ENCODE results near the gene CD99. TPM values are rescaled to one million over a fixed set of nuclear protein-coding genes. Genes with fewer than 3 reads are reported as not detected.
A peak's percentile ranks its signal among the peaks of the same experiment; 100 is the strongest.

CD99 gene
- total RNA-seq, 1 experiment from 2014 or later, result 24.9 TPM

DNA sequence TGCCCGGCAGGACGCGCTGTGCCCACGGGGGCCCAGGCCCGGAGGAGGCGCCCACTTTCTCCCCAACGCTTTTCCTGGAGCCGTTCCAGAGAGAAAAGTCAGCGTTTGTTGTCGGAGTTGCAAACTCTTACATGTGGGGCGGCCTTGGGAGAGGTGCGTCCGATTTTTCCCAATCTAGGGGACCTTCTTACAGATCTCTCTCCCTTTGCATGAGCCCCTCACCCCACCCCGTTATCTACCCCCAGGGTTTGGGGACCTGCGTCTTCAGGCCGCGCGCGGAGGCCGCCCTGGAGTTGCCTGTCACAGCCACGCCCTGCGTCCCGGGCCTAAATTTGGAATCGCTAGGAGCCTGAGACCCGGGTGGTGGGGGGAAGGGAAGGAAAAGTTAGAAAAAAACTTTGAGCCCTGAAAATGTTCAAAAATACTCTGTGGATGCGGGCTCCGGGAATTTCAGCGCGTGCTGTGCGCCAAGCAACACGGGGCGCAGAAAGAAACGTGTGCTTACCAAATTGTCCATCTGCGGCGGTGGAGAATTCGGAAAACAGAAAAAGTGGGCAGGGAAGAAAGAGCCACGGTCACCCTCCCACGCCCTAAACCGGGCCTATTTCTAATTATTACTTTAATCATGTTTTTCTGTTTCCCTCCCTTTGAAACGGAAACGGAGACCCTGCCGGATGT, 587 bp downstream of the CD99 start:
- no peaks in the 10 kb centered on the region for H3K79me2 ChIP-seq (ENCODE audit: low read length)
- no peaks in the 10 kb centered on the region for H3K27me3 ChIP-seq (ENCODE audit: low read length)
- H3K4me3 ChIP-seq (ENCODE audit: low read length), result peak overlapping the region; percentile 71
- peaks cover 28% of the 10 kb centered on the region for H3K4me1 ChIP-seq (ENCODE audit: low read length)
- peak; percentile 67 for DNase-seq
- peak overlapping the region; percentile 82 for H3K4me2 ChIP-seq (ENCODE audit: low read depth, low read length, poor library complexity, severe bottlenecking)
- no peaks in the 10 kb centered on the region for H3K36me3 ChIP-seq (ENCODE audit: insufficient read depth, low read length)
- H2AFZ ChIP-seq (ENCODE audit: low read length), result no peak overlapping the region
- H3K9me3 ChIP-seq (ENCODE audit: low read length), result no peaks in the 10 kb centered on the region
- H3K27ac ChIP-seq (ENCODE audit: low read length), result no peak overlapping the region
- peak overlapping the region; percentile 71 for H3K9ac ChIP-seq (ENCODE audit: low read length)
- H4K20me1 ChIP-seq (ENCODE audit: insufficient read depth, low read depth, low read length), result peaks cover 4% of the 10 kb centered on the region; the same call in 1 of the 2 replicates
- H3K9me2 ChIP-seq (replicated peaks; ENCODE audit: insufficient read depth, low read length), result no peaks in the 10 kb centered on the region

DNA sequence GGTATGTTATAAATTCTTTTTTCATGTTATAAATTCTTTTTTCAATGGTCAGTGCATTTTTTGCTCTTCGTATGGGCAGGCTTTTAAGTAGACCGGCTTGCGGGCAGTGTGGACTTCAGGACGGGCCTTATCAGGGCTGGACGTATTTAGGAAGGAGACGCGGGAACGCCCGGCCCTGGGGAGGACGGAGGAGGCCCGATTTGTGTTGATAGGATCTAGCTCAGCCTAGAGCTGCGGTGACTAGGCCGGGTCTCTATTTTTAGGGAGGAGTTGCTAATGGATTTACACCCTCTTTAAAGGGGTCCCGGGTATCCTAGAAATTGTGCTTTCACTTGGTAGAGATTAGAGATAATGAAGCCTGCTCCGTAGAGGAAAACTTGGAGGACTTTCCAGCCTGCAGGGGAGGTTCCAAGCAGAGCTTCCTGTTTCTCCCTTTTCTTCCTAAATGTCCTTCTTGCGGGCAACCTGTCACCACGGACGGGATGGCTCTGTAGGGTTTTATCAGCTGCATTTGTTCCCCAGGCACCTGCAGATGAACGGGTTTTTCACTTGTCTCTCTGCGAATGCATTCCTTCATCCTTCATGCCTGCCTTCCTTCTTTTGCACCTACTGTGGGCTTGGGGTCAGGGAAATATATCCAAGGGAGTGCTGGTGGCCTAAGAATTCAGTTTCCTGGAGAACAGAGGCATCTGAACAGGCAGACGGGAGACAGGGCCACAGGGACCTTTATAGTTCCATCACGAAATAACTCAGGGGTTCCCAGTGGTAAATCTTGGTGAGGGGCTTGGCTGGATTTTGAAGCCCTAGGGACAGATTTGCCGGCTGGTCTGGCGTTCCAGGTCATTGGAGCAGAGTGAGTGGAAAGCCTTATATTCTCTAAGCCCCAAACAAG, 1.4 kb downstream of the CD99 start:
- peaks cover 36% of the 10 kb centered on the region for H3K4me1 ChIP-seq (ENCODE audit: low read length)

DNA sequence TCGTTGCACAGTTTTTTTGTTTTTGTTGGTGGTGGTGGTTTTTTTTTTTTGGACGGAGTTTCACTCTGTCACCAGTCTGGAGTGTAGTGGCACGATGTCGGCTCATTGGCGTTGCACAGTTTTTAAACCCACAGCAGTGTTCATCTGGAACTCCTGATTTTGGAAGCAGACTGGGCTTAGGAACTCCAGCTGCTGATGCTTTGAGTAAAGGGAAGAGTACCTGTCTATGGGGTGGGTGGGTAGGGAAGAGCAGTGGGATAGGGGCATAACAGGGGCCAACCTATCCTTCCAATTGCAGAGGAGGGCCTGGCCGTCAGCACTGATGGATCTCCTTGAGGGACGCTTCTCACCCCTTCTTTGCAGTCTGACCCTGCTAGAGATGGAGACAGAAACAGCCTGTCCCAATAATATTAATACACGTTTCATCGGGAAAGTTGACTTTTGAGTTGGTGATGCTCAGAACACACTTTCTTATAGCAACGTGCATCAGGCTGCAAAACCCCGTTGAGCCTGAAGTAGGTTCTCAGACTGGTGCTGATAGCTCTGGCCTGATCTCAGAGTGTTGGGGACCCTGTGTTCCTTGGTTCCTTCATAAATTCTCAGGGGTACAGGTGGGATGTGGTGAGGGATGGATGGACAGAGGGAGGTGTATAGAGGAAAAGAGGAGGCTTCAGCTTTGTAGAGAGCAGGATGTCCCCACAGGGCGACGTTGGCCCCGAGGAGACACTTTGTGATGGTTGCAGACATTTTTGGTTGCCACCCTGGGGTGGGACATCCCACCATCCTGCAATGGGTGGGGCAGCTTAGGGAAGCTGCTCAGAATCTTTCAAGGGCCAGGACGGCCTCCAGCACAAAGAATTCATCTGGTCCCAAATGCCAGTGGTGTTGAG, 2.3 kb downstream of the CD99 start:
- Histone ChIP-seq H3K27ac (ENCODE audit: low read length) (no peak overlapping the region), H3K4me1 (ENCODE audit: low read length) (peaks cover 43% of the 10 kb centered on the region), H3K4me3 (ENCODE audit: low read length) (peak overlapping the region; percentile 71; the same call in 1 of the 2 replicates), H2AFZ (ENCODE audit: low read length) (no peak overlapping the region), H3K9ac (ENCODE audit: low read length) (peak overlapping the region; percentile 71; the same call in 1 of the 2 replicates), H3K9me2 (replicated peaks; ENCODE audit: insufficient read depth, low read length) (no peaks in the 10 kb centered on the region), H4K20me1 (ENCODE audit: insufficient read depth, low read depth, low read length) (peaks cover 10% of the 10 kb centered on the region; the same call in 1 of the 2 replicates), H3K4me2 (ENCODE audit: low read depth, low read length, poor library complexity, severe bottlenecking) (peak overlapping the region; percentile 82), H3K36me3 (ENCODE audit: insufficient read depth, low read length) (no peaks in the 10 kb centered on the region), H3K79me2 (ENCODE audit: low read length) (no peaks in the 10 kb centered on the region), H3K9me3 (ENCODE audit: low read length) (no peaks in the 10 kb centered on the region), H3K27me3 (ENCODE audit: low read length) (no peaks in the 10 kb centered on the region)
- DNase-seq, result no peak

More for the DNA sequence above, 1.4 kb downstream of the CD99 start:
- DNase-seq, result peak; percentile 50
- Histone ChIP-seq H2AFZ (ENCODE audit: low read length) (no peak overlapping the region), H3K4me3 (ENCODE audit: low read length) (peak overlapping the region; percentile 71), H3K36me3 (ENCODE audit: insufficient read depth, low read length) (no peaks in the 10 kb centered on the region), H4K20me1 (ENCODE audit: insufficient read depth, low read depth, low read length) (peaks cover 7% of the 10 kb centered on the region; the same call in 1 of the 2 replicates), H3K27ac (ENCODE audit: low read length) (no peak overlapping the region), H3K4me2 (ENCODE audit: low read depth, low read length, poor library complexity, severe bottlenecking) (peak overlapping the region; percentile 82), H3K27me3 (ENCODE audit: low read length) (no peaks in the 10 kb centered on the region), H3K79me2 (ENCODE audit: low read length) (no peaks in the 10 kb centered on the region), H3K9me3 (ENCODE audit: low read length) (no peaks in the 10 kb centered on the region), H3K9ac (ENCODE audit: low read length) (peak overlapping the region; percentile 71), H3K9me2 (replicated peaks; ENCODE audit: insufficient read depth, low read length) (no peaks in the 10 kb centered on the region)

DNA sequence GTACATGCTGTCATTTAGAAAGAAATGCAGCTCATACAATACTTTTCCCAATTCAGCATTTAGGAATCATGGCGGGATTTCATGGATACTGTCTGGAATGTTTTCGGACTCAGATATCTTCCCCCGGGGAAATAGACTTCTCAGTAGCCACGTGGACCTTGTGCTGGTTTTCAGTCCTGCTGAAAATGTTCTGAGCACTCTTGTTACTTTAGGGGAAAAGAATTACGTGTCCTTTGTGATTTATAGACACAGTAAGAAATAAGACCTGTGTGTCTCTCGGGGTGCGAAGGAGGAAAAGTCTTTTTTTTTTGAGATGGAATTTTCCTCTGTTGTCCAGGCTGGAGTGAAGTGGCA, 3.8 kb downstream of the CD99 start:
- Histone ChIP-seq H3K27me3 (ENCODE audit: low read length) (no peaks in the 10 kb centered on the region), H3K79me2 (ENCODE audit: low read length) (no peaks in the 10 kb centered on the region), H3K4me2 (ENCODE audit: low read depth, low read length, poor library complexity, severe bottlenecking) (no peak overlapping the region), H3K9me2 (replicated peaks; ENCODE audit: insufficient read depth, low read length) (no peaks in the 10 kb centered on the region), H3K9ac (ENCODE audit: low read length) (no peak overlapping the region), H3K9me3 (ENCODE audit: low read length) (no peaks in the 10 kb centered on the region), H3K36me3 (ENCODE audit: insufficient read depth, low read length) (no peaks in the 10 kb centered on the region), H3K4me1 (ENCODE audit: low read length) (peaks cover 43% of the 10 kb centered on the region), H3K4me3 (ENCODE audit: low read length) (no peak overlapping the region), H4K20me1 (ENCODE audit: insufficient read depth, low read depth, low read length) (peaks cover 10% of the 10 kb centered on the region; the same call in 1 of the 2 replicates), H2AFZ (ENCODE audit: low read length) (no peak overlapping the region), H3K27ac (ENCODE audit: low read length) (no peak overlapping the region)
- DNase-seq, result no peak

DNA sequence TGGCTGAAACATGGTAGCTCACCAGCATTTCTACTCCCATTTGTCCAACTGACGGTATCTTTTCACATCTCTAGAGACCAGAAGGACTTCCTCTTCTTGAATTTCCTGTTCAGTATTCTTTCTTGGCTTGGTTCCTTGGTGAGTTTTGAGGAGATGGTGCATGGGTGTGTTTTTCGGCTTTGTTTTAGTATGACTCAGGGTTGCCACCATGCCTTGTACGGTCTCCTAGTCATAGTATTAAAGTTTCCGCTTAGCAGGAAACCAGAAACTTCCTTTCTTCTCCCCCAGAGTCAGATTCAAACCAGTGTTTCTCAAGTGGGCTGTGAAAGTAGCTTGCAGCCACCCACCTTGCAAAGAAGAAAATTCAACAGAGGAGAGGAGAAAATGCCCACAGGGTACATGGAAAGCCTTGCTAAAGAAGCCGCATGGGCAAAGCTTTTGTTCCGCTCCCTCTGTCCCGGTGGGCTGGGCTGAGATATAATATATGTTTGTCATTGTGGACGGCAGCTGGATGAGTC, 5.7 kb downstream of the CD99 start:
- Histone ChIP-seq H2AFZ (ENCODE audit: low read length) (no peak overlapping the region), H3K27me3 (ENCODE audit: low read length) (no peaks in the 10 kb centered on the region), H3K36me3 (ENCODE audit: insufficient read depth, low read length) (no peaks in the 10 kb centered on the region), H3K9me3 (ENCODE audit: low read length) (no peaks in the 10 kb centered on the region), H3K4me1 (ENCODE audit: low read length) (peaks cover 59% of the 10 kb centered on the region), H3K9me2 (replicated peaks; ENCODE audit: insufficient read depth, low read length) (no peaks in the 10 kb centered on the region; the same call in 1 of the 2 replicates), H3K9ac (ENCODE audit: low read length) (no peak overlapping the region), H3K79me2 (ENCODE audit: low read length) (no peaks in the 10 kb centered on the region), H3K4me3 (ENCODE audit: low read length) (no peak overlapping the region), H4K20me1 (ENCODE audit: insufficient read depth, low read depth, low read length) (peaks cover 10% of the 10 kb centered on the region; the same call in 1 of the 2 replicates), H3K4me2 (ENCODE audit: low read depth, low read length, poor library complexity, severe bottlenecking) (no peak overlapping the region), H3K27ac (ENCODE audit: low read length) (no peak overlapping the region)
- DNase-seq, result peak; percentile 46

DNA sequence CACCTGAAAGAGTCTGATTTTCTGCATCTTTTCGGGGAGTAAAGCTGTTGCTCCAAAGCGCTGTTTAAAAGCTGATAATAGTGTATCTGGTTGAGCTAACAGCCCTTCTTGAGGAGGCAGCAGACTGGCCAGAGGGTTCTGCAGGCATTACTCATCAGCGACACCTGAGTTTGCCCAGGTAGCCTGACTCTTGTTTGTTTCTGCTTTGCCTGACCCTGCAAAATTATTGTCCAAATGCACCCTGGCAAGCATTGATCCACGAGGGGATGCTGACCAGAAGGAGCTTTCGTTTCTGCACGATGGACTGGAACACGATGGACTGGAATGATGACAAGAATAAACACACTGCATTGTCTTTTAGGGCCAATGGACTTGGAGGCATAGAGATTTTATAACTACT, 6.2 kb downstream of the CD99 start:
- H3K9me3 ChIP-seq (ENCODE audit: low read length), result no peaks in the 10 kb centered on the region
- DNase-seq, result no peak
- H3K4me1 ChIP-seq (ENCODE audit: low read length), result peaks cover 62% of the 10 kb centered on the region
- H3K79me2 ChIP-seq (ENCODE audit: low read length), result no peaks in the 10 kb centered on the region
- H3K9ac ChIP-seq (ENCODE audit: low read length), result no peak overlapping the region
- no peak overlapping the region for H3K4me3 ChIP-seq (ENCODE audit: low read length)
- H3K4me2 ChIP-seq (ENCODE audit: low read depth, low read length, poor library complexity, severe bottlenecking), result no peak overlapping the region
- H3K27me3 ChIP-seq (ENCODE audit: low read length), result no peaks in the 10 kb centered on the region
- H3K27ac ChIP-seq (ENCODE audit: low read length), result no peak overlapping the region
- H4K20me1 ChIP-seq (ENCODE audit: insufficient read depth, low read depth, low read length), result peaks cover 10% of the 10 kb centered on the region; the same call in 1 of the 2 replicates
- H3K9me2 ChIP-seq (replicated peaks; ENCODE audit: insufficient read depth, low read length), result no peaks in the 10 kb centered on the region; the same call in 1 of the 2 replicates
- no peaks in the 10 kb centered on the region for H3K36me3 ChIP-seq (ENCODE audit: insufficient read depth, low read length)
- H2AFZ ChIP-seq (ENCODE audit: low read length), result no peak overlapping the region

DNA sequence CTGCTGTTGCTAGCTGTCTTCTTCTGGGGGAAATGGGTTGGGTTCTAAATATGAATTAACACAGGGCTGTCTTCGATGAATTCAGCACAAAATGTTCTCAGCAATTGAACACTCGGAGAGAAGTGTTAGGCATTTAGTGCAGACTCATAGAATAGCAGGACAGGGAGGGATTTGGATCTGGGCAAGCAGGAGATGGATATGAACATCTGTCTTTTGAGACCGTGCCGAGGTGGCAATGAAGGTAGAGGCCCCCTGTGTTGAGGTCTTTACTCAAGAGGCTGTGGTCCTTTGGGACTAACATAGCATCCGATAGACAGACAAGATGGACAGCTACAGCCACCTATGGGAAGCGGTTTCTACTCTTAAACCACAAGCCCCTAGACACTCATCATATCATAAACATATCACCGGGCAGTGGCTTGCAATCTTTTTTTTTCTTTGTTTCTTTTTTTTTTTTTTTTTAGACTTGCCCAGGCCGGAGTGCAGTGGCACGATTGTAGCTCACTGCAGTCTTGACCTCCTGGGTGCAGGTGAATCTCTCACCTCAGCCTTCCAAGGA, 6.7 kb downstream of the CD99 start:
- peaks cover 58% of the 10 kb centered on the region for H3K4me1 ChIP-seq (ENCODE audit: low read length)
- DNase-seq, result peak; percentile 56
- H3K4me3 ChIP-seq (ENCODE audit: low read length), result no peak overlapping the region
- no peak overlapping the region for H3K9ac ChIP-seq (ENCODE audit: low read length)
- no peaks in the 10 kb centered on the region for H3K36me3 ChIP-seq (ENCODE audit: insufficient read depth, low read length)
- H3K79me2 ChIP-seq (ENCODE audit: low read length), result no peaks in the 10 kb centered on the region
- no peaks in the 10 kb centered on the region for H3K27me3 ChIP-seq (ENCODE audit: low read length)
- H2AFZ ChIP-seq (ENCODE audit: low read length), result no peak overlapping the region
- no peaks in the 10 kb centered on the region for H3K9me3 ChIP-seq (ENCODE audit: low read length)
- H3K27ac ChIP-seq (ENCODE audit: low read length), result no peak overlapping the region
- H3K4me2 ChIP-seq (ENCODE audit: low read depth, low read length, poor library complexity, severe bottlenecking), result no peak overlapping the region
- H4K20me1 ChIP-seq (ENCODE audit: insufficient read depth, low read depth, low read length), result peaks cover 10% of the 10 kb centered on the region; the same call in 1 of the 2 replicates
- no peaks in the 10 kb centered on the region; the same call in 1 of the 2 replicates for H3K9me2 ChIP-seq (replicated peaks; ENCODE audit: insufficient read depth, low read length)

All from Karpas-422 (cell line).